Stomach (tissue), 4 donors: Measurements from ENCODE around the gene VIPR2.

Experiments used
- CTCF ChIP-seq, 7 experiments: fragments of 450-650 bp in 4 of 7; fragments of 200-600 bp in 3 of 7; sonication (generic) in 3 of 7; IDR thresholded peaks; one replicate each; pipeline ENCODE4 v1.5.1; 2016 to 2019; ENCODE audit warnings: antibody characterized with exemption in 7 of 7, control low read depth in 2 of 7, mild to moderate bottlenecking in 1 of 7
- EP300 ChIP-seq: sonication (generic); formaldehyde crosslinking; IDR thresholded peaks from one replicate; pipeline ENCODE4 v1.6.1; 2017; ENCODE audit warnings: antibody characterized with exemption
- POLR2A ChIP-seq, 4 donors: fragments of 450-650 bp; IDR thresholded peaks; one replicate each; pipeline ENCODE4 v1.6.1; 2016; ENCODE audit warnings: antibody characterized with exemption in 4 of 4, control low read depth in 2 of 4, mild to moderate bottlenecking in 1 of 4, moderate library complexity in 1 of 4

GRCh38 chr7:159143780-159144757 is 598 bp downstream of the VIPR2 start:
- TF ChIP-seq CTCF (IDR thresholded peaks at IDR 0.05) (no peak), POLR2A (IDR thresholded peaks at IDR 0.05) (no peak), EP300 (no peak)
